Ascending aorta (tissue), 2 donors: ENCODE measurements around the gene SHB. TPM values are rescaled to one million over a fixed set of nuclear protein-coding genes. Genes with fewer than 3 reads are reported as not detected.

ENCODE experiments used
- DNase-seq, 2 donors: peaks; one replicate each; pipeline ENCODE4 v3.0.0-alpha.2; 2019; ENCODE audit warnings: low spot score in 2 of 2
- H3K27ac ChIP-seq, 2 donors: fragments of 200-600 bp; sonication (generic); one replicate each; pipeline ENCODE4 v1.5.1; 2016 to 2017; ENCODE audit warnings: mild to moderate bottlenecking in 1 of 2
- H3K27me3 ChIP-seq: fragments of 200-600 bp; sonication (generic); one replicate; pipeline ENCODE4 v1.5.1; 2017
- H3K36me3 ChIP-seq, 2 donors: fragments of 200-600 bp; sonication (generic); one replicate each; pipeline ENCODE4 v1.5.1; 2016
- H3K4me1 ChIP-seq, 2 donors: fragments of 200-600 bp; sonication (generic); one replicate each; pipeline ENCODE4 v1.5.1; 2016 to 2017; ENCODE audit warnings: mild to moderate bottlenecking in 1 of 2
- H3K4me3 ChIP-seq, 2 donors: fragments of 200-600 bp; sonication (generic); one replicate each; pipeline ENCODE4 v1.5.1; 2016 to 2017; ENCODE audit warnings: mild to moderate bottlenecking in 1 of 2
- H3K9me3 ChIP-seq, 2 donors: fragments of 200-600 bp; sonication (generic); one replicate each; pipeline ENCODE4 v1.5.1; 2016
- CTCF ChIP-seq, 3 experiments: fragments of 200-600 bp in 2 of 3; fragments of 450-650 bp in 1 of 3; sonication (generic) in 2 of 3; IDR thresholded peaks; one replicate each; pipeline ENCODE4 v1.5.1; 2016 to 2019; ENCODE audit warnings: antibody characterized with exemption in 3 of 3, mild to moderate bottlenecking in 1 of 3, moderate library complexity in 1 of 3
- intact Hi-C: fragments of 100-400 bp; cut with DNase I; formaldehyde crosslinking; loops from one replicate; pipeline ENCODE4 v1.15.1; 2023
- total RNA-seq: library from RNA; depleted of rRNA; stranded (reverse); fragments of >200 nt; gene quantifications from one replicate; pipeline ENCODE4 v1.1.0, GENCODE V29; 2016

SHB gene
- total RNA-seq, 1 donor from 2014 or later: 77.8 TPM

- Histone ChIP-seq H3K27me3 (no peaks in the 10 kb centered on the region), H3K4me3 (no peak overlapping the region), H3K27ac (no peak overlapping the region), H3K9me3 (no peaks in the 10 kb centered on the region), H3K36me3 (peaks cover 8 to 11% of the 10 kb centered on the region in 2 donors), H3K4me1 (peaks cover 0 to 10% of the 10 kb centered on the region in 2 donors)
- DNase-seq: no peak
- no peak for TF ChIP-seq CTCF (IDR thresholded peaks at IDR 0.05)
- intact Hi-C loops: no loop called here
Observed at GRCh38 chr9:37977851-37978480, 91.1 kb downstream of the SHB start.

GRCh38 chr9:37976714-37977477, 92.1 kb downstream of the SHB start:
- H3K27ac ChIP-seq: peak overlapping the region in 1 of 2 donors; percentile 45
- no peak for DNase-seq
- H3K4me3 ChIP-seq: no peak overlapping the region
- H3K4me1 ChIP-seq: peaks cover 0 to 10% of the 10 kb centered on the region in 2 donors
- H3K36me3 ChIP-seq: peaks cover 11 to 17% of the 10 kb centered on the region in 2 donors
- TF ChIP-seq CTCF (IDR thresholded peaks at IDR 0.05): no peak
- H3K9me3 ChIP-seq: no peaks in the 10 kb centered on the region
- intact Hi-C loops: no loop called here
- no peaks in the 10 kb centered on the region for H3K27me3 ChIP-seq

- peaks cover 11 to 21% of the 10 kb centered on the region in 2 donors for H3K36me3 ChIP-seq
- intact Hi-C loops: no loop called here
- no peak for TF ChIP-seq CTCF (IDR thresholded peaks at IDR 0.05)
- no peak overlapping the region for H3K4me3 ChIP-seq
- no peak overlapping the region for H3K27ac ChIP-seq
- H3K27me3 ChIP-seq: no peaks in the 10 kb centered on the region
- DNase-seq: no peak
- peaks cover 0 to 10% of the 10 kb centered on the region in 2 donors for H3K4me1 ChIP-seq
- H3K9me3 ChIP-seq: no peaks in the 10 kb centered on the region
Observed at GRCh38 chr9:37975639-37976038, 93.4 kb downstream of the SHB start.

- H3K4me1 ChIP-seq: peaks cover 0 to 12% of the 10 kb centered on the region in 2 donors
Observed at GRCh38 chr9:37974506-37975173, 94.4 kb downstream of the SHB start.

More at GRCh38 chr9:37974506-37975173, 94.4 kb downstream of the SHB start:
- no peak overlapping the region for H3K4me3 ChIP-seq
- H3K27me3 ChIP-seq: no peaks in the 10 kb centered on the region
- TF ChIP-seq CTCF (IDR thresholded peaks at IDR 0.05): no peak
- intact Hi-C loops: no loop called here
- H3K27ac ChIP-seq: no peak overlapping the region
- H3K9me3 ChIP-seq: no peaks in the 10 kb centered on the region
- DNase-seq: no peak
- H3K36me3 ChIP-seq: peaks cover 11 to 21% of the 10 kb centered on the region in 2 donors
